GM12878 (cell line): ENCODE data around the gene CAPN1. TPM values are rescaled to one million over a fixed set of nuclear protein-coding genes. Genes with fewer than 3 reads are reported as not detected.

Experiments
- ATAC-seq: fragments of 200-7000 bp; cut with Tn5 transposase; 3 replicates; pipeline ENCODE4 v1.9.1; 2020; ENCODE audit warnings: mild to moderate bottlenecking, moderate library complexity
- BruUV-seq: library from RNA; stranded (reverse); fragments of 400-500 nt; replicated peaks from 2 replicates; lab custom pipeline; 2021; lab: Mats Ljungman, UMichigan
- CTCF ChIA-PET: fragments of 300-600 bp; sonication (Branson Sonifier 250); formaldehyde crosslinking; extraction: SDS; loops from one replicate; lab custom pipeline; 2021; ENCODE audit warnings: inconsistent platforms; lab: Yijun Ruan, JAX
- POLR2A ChIA-PET: fragments of 350-600 bp; formaldehyde crosslinking; extraction: SDS; loops from one replicate; lab custom pipeline; 2021; ENCODE audit warnings: inconsistent platforms; lab: Charles Lee
- RAD21 ChIA-PET: fragments of 300-600 bp; sonication (Branson Sonifier 250); formaldehyde crosslinking; loops from one replicate; lab custom pipeline; 2023; ENCODE audit warnings: antibody characterized with exemption; ENCODE audit not compliant: unreplicated experiment; lab: Charles Lee
- SMC1A ChIA-PET: fragments of 300-600 bp; sonication (Branson Sonifier 250); formaldehyde crosslinking; loops from one replicate; lab custom pipeline; 2023; ENCODE audit not compliant: unreplicated experiment, uncharacterized antibody; lab: Charles Lee
- DNase-seq: peaks from one replicate; pipeline ENCODE4 v3.0.0-alpha.2; 2011; ENCODE audit warnings: low read depth, low spot score
- FAIRE-seq: peaks from 3 replicates; lab custom pipeline; 2011; peaks lifted over from hg19 to GRCh38; lab: Jason Lieb, UNC
- H2AFZ ChIP-seq: 2 replicates; pipeline ENCODE4 v1.6.0; 2011; ENCODE audit warnings: low read depth, low read length, control low read depth; ENCODE audit not compliant: control insufficient read depth
- H3K27ac ChIP-seq: 2 replicates; pipeline ENCODE4 v1.5.1; 2011; ENCODE audit warnings: control low read depth; ENCODE audit not compliant: control insufficient read depth, insufficient read depth
- H3K27me3 ChIP-seq, 2 experiments: replicated peaks in 1 of 2; 2 replicates each; pipeline versions ENCODE4 v1.6.0 to v1.6.1; 2011; ENCODE audit warnings: low read length in 1 of 2; ENCODE audit not compliant: control insufficient read depth in 2 of 2, insufficient read depth in 2 of 2
- H3K36me3 ChIP-seq, 2 experiments: 2 replicates each; pipeline ENCODE4 v1.5.1; 2011; ENCODE audit warnings: low read length in 1 of 2; ENCODE audit not compliant: control insufficient read depth in 2 of 2, insufficient read depth in 2 of 2
- H3K4me1 ChIP-seq: 2 replicates; pipeline ENCODE4 v1.6.1; 2011; ENCODE audit warnings: mild to moderate bottlenecking, low read length, moderate library complexity, mixed read lengths; ENCODE audit not compliant: control insufficient read depth, insufficient read depth
- H3K4me2 ChIP-seq: 2 replicates; pipeline ENCODE4 v1.6.0; 2011; ENCODE audit warnings: control low read depth; ENCODE audit not compliant: control insufficient read depth, insufficient read depth
- H3K4me3 ChIP-seq: fragments of 200-600 bp; sonication (generic); 2 replicates; pipeline ENCODE4 v1.5.1; 2016
- H3K79me2 ChIP-seq: 2 replicates; pipeline ENCODE4 v1.6.0; 2011; ENCODE audit warnings: low read length; ENCODE audit not compliant: control insufficient read depth, insufficient read depth
- H3K9ac ChIP-seq: 2 replicates; pipeline ENCODE4 v1.8.0; 2011; ENCODE audit warnings: low read length, control low read depth, mixed read lengths; ENCODE audit not compliant: control insufficient read depth, insufficient read depth
- H3K9me3 ChIP-seq: replicated peaks from 3 replicates; pipeline ENCODE4 v1.5.1; 2011; ENCODE audit warnings: mild to moderate bottlenecking, low read length; ENCODE audit not compliant: control insufficient read depth, insufficient read depth
- H4K20me1 ChIP-seq: 2 replicates; pipeline ENCODE4 v1.6.0; 2011; ENCODE audit not compliant: control insufficient read depth, insufficient read depth
- BCL11A ChIP-seq: IDR thresholded peaks from 2 replicates; pipeline ENCODE4 v1.6.1; 2011; ENCODE audit warnings: low read depth, low read length
- GABPA ChIP-seq: IDR thresholded peaks from 2 replicates; pipeline ENCODE4 v1.6.1; 2014; ENCODE audit warnings: antibody characterized with exemption, low read depth, mild to moderate bottlenecking, inconsistent platforms
- GATAD2B ChIP-seq: fragments of 450-650 bp; conservative IDR thresholded peaks from 2 replicates; pipeline ENCODE4 v1.6.1; 2017; ENCODE audit warnings: low read depth, mild to moderate bottlenecking, moderate library complexity
- HDAC2 ChIP-seq: fragments of 200-600 bp; sonication (generic); IDR thresholded peaks from 2 replicates; pipeline ENCODE4 v1.6.1; 2017
- IKZF1 ChIP-seq: fragments of 450-650 bp; conservative IDR thresholded peaks from 2 replicates; pipeline ENCODE4 v1.6.1; 2017; ENCODE audit warnings: antibody characterized with exemption, mild to moderate bottlenecking
- NFXL1 ChIP-seq: fragments of 450-650 bp; IDR thresholded peaks from 2 replicates; pipeline ENCODE4 v1.6.1; 2017; ENCODE audit warnings: antibody characterized with exemption, mild to moderate bottlenecking, borderline replicate concordance
- NFYB ChIP-seq: IDR thresholded peaks from 2 replicates; pipeline ENCODE4 v1.6.1; 2011; ENCODE audit warnings: low read depth, mild to moderate bottlenecking, low read length, improper control_type of control experiment, moderate library complexity; ENCODE audit not compliant: insufficient read depth
- RCOR1 ChIP-seq: conservative IDR thresholded peaks from 2 replicates; pipeline ENCODE4 v1.6.1; 2012; ENCODE audit warnings: low read depth, low read length, improper control_type of control experiment
- SIX5 ChIP-seq: IDR thresholded peaks from 2 replicates; pipeline ENCODE4 v1.6.1; 2011; ENCODE audit warnings: mild to moderate bottlenecking, low read depth, low read length, moderate library complexity; ENCODE audit not compliant: severe bottlenecking
- SMAD5 ChIP-seq: IDR thresholded peaks from 2 replicates; pipeline ENCODE4 v1.6.1; 2016; ENCODE audit warnings: antibody characterized with exemption, low read depth
- SMC3 ChIP-seq: IDR thresholded peaks from 2 replicates; pipeline ENCODE4 v1.6.1; 2011; ENCODE audit warnings: low read length, improper control_type of control experiment, borderline replicate concordance
- STAT3 ChIP-seq: IDR thresholded peaks from 2 replicates; pipeline ENCODE4 v1.6.1; 2011; ENCODE audit warnings: low read depth, low read length, improper control_type of control experiment
- ZNF24 ChIP-seq: fragments of 450-650 bp; IDR thresholded peaks from 2 replicates; pipeline ENCODE4 v1.6.1; 2017; ENCODE audit warnings: antibody characterized with exemption, mild to moderate bottlenecking
- ZNF384 ChIP-seq: IDR thresholded peaks from 2 replicates; pipeline ENCODE4 v1.6.1; 2012; ENCODE audit warnings: low read depth, mild to moderate bottlenecking, low read length, improper control_type of control experiment, borderline replicate concordance
- WGBS: methylation state at CpG from one replicate; pipeline ENCODE4 v1.1.6; 2016; ENCODE audit warnings: low lambda C conversion rate; ENCODE audit not compliant: insufficient replicate concordance, insufficient coverage; ENCODE audit errors: missing lambda C conversion rate; 5-methylcytosine and 5-hydroxymethylcytosine counted together
- in situ Hi-C: fragments of 300-500 bp; cut with MboI; formaldehyde crosslinking; loops from 9 replicates; pipeline ENCODE4 v1.14.3; 2018; ENCODE audit warnings: mixed read lengths
- intact Hi-C: fragments of 100-400 bp; cut with micrococcal nuclease; formaldehyde crosslinking; loops from one replicate; pipeline ENCODE4 v1.14.2; 2022; ENCODE audit not compliant: unreplicated experiment
- polyA plus RNA-seq, 11 experiments: library from polyadenylated mRNA; depleted of rRNA in 4 of 11; unstranded in 6 of 11; stranded (reverse) in 5 of 11; fragments of >200 nt; fragmentation: Nextera tagmentation in 4 of 11; fragmentation: Illumina TruSeq in 1 of 11; extraction: Ambion mirVana in 4 of 11; extraction: Trizol in 1 of 11; gene quantifications; 1 replicate in 1 of 11; 2 replicates in 10 of 11; pipeline versions ENCODE4 v1.2.1 to v1.2.3, GENCODE V29; 2011 to 2016; ENCODE audit warnings: inconsistent platforms in 2 of 11, missing spikeins in 2 of 11, low read depth in 1 of 11
- total RNA-seq, 4 experiments: library from RNA; depleted of rRNA in 3 of 4; stranded (reverse); fragments of >200 nt in 3 of 4; fragmentation: Illumina TruSeq in 1 of 4; extraction: Trizol in 1 of 4; gene quantifications; 2 replicates each; pipeline versions ENCODE4 v1.2.1 to v1.2.3, GENCODE V29; 2013 to 2021
- TF ChIP-seq, protein P1 (sequence below): fragments of 450-650 bp; IDR thresholded peaks from 2 replicates; pipeline ENCODE4 v1.6.1; 2018; ENCODE audit warnings: mild to moderate bottlenecking, low read depth, moderate library complexity; ENCODE audit not compliant: partially characterized antibody
- TF ChIP-seq, protein P2 (sequence below): fragments of 450-650 bp; conservative IDR thresholded peaks from 2 replicates; pipeline ENCODE4 v1.6.1; 2017; ENCODE audit warnings: mild to moderate bottlenecking, moderate library complexity
- TF ChIP-seq, protein P3 (sequence below): fragments of 450-650 bp; IDR thresholded peaks from 2 replicates; pipeline ENCODE4 v1.6.1; 2014; ENCODE audit warnings: mild to moderate bottlenecking

CAPN1 gene
- total and polyA plus RNA-seq, 10 of the 15 experiments (the other 5 are each of a cell fraction or from before 2014, with no cell fraction given): 2.2 to 167 (median 77.3) TPM

DNA sequence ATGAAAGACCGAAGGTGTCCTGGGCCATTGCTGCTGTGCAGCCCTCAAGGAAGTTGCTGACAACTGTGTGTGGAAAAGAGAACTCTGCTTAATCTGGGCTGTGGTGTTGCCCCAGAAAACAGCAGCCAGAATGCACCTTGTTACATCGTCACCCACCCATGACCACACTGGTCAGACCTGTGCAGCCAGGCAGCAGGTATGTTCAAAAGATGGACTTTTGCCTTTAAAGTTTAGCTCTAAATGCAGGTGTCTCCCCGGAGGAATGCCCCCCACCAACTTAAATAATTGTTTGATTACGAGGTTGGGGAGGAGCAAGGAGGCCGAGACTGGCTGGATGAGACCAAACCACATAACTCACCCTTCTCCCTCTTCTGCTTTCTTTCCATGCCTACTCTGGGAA is 64.8 kb downstream of the CAPN1 start:
- Histone ChIP-seq H3K9ac (no peak overlapping the region), H3K4me1 (no peaks in the 10 kb centered on the region), H3K27ac (no peak overlapping the region), H3K4me3 (no peak overlapping the region), H3K27me3 (no peaks in the 10 kb centered on the region), H3K79me2 (no peaks in the 10 kb centered on the region), H3K9me3 (peaks cover 8% of the 10 kb centered on the region; the same call in 2 of the 3 replicates), H3K4me2 (no peak overlapping the region), H4K20me1 (no peaks in the 10 kb centered on the region), H2AFZ (no peak overlapping the region), H3K36me3 (no peaks in the 10 kb centered on the region)
- ChIA-PET SMC1A (no interaction called here), POLR2A (no interaction called here), RAD21 (no interaction called here), CTCF (interaction anchor here (0.6 to 0.7 kb wide), 3 partner anchors 68 to 299 kb away, joined by 3 read pairs; partner anchors contain the start of gene ARL2)
- ATAC-seq (no peak), DNase-seq (no peak), FAIRE-seq (no peak)
- WGBS: 33% methylated on average over 5 of the region's 5 CpGs
- no TSS peak for BruUV-seq
- intact Hi-C loops: no loop called here
- in situ Hi-C loops: no loop called here
- no peak for TF ChIP-seq SMC3
- no peak for TF ChIP-seq SMAD5
- no peak for TF ChIP-seq ZNF384
- TF ChIP-seq ZNF24: no peak
- TF ChIP-seq, protein P1, sequence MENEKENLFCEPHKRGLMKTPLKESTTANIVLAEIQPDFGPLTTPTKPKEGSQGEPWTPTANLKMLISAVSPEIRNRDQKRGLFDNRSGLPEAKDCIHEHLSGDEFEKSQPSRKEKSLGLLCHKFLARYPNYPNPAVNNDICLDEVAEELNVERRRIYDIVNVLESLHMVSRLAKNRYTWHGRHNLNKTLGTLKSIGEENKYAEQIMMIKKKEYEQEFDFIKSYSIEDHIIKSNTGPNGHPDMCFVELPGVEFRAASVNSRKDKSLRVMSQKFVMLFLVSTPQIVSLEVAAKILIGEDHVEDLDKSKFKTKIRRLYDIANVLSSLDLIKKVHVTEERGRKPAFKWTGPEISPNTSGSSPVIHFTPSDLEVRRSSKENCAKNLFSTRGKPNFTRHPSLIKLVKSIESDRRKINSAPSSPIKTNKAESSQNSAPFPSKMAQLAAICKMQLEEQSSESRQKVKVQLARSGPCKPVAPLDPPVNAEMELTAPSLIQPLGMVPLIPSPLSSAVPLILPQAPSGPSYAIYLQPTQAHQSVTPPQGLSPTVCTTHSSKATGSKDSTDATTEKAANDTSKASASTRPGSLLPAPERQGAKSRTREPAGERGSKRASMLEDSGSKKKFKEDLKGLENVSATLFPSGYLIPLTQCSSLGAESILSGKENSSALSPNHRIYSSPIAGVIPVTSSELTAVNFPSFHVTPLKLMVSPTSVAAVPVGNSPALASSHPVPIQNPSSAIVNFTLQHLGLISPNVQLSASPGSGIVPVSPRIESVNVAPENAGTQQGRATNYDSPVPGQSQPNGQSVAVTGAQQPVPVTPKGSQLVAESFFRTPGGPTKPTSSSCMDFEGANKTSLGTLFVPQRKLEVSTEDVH: no peak
- TF ChIP-seq, protein P2, sequence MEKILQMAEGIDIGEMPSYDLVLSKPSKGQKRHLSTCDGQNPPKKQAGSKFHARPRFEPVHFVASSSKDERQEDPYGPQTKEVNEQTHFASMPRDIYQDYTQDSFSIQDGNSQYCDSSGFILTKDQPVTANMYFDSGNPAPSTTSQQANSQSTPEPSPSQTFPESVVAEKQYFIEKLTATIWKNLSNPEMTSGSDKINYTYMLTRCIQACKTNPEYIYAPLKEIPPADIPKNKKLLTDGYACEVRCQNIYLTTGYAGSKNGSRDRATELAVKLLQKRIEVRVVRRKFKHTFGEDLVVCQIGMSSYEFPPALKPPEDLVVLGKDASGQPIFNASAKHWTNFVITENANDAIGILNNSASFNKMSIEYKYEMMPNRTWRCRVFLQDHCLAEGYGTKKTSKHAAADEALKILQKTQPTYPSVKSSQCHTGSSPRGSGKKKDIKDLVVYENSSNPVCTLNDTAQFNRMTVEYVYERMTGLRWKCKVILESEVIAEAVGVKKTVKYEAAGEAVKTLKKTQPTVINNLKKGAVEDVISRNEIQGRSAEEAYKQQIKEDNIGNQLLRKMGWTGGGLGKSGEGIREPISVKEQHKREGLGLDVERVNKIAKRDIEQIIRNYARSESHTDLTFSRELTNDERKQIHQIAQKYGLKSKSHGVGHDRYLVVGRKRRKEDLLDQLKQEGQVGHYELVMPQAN: no peak
- TF ChIP-seq GABPA: no peak
- TF ChIP-seq, protein P3, sequence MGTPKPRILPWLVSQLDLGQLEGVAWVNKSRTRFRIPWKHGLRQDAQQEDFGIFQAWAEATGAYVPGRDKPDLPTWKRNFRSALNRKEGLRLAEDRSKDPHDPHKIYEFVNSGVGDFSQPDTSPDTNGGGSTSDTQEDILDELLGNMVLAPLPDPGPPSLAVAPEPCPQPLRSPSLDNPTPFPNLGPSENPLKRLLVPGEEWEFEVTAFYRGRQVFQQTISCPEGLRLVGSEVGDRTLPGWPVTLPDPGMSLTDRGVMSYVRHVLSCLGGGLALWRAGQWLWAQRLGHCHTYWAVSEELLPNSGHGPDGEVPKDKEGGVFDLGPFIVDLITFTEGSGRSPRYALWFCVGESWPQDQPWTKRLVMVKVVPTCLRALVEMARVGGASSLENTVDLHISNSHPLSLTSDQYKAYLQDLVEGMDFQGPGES: no peak
- TF ChIP-seq HDAC2: no peak
- TF ChIP-seq BCL11A: no peak
- no peak for TF ChIP-seq GATAD2B
- no peak for TF ChIP-seq NFYB
- no peak for TF ChIP-seq STAT3
- no peak for TF ChIP-seq SIX5
- no peak for TF ChIP-seq IKZF1
- TF ChIP-seq NFXL1: no peak
- TF ChIP-seq RCOR1: no peak
